HG03095 (cell line): ENCODE measurements around the gene VSIG10.
"Not testable (repeated sequence)": the region's sequence is repeated elsewhere in the genome, so short reads cannot be mapped to it uniquely, and the experiment has no call there.

Experiments
- ATAC-seq: cut with Tn5 transposase; IDR thresholded peaks from one replicate; pipeline ENCODE4 v1.9.1; 2021; ENCODE audit warnings: moderate library complexity; ENCODE audit not compliant: unreplicated experiment

VSIG10 gene, protein sequence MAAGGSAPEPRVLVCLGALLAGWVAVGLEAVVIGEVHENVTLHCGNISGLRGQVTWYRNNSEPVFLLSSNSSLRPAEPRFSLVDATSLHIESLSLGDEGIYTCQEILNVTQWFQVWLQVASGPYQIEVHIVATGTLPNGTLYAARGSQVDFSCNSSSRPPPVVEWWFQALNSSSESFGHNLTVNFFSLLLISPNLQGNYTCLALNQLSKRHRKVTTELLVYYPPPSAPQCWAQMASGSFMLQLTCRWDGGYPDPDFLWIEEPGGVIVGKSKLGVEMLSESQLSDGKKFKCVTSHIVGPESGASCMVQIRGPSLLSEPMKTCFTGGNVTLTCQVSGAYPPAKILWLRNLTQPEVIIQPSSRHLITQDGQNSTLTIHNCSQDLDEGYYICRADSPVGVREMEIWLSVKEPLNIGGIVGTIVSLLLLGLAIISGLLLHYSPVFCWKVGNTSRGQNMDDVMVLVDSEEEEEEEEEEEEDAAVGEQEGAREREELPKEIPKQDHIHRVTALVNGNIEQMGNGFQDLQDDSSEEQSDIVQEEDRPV

DNA sequence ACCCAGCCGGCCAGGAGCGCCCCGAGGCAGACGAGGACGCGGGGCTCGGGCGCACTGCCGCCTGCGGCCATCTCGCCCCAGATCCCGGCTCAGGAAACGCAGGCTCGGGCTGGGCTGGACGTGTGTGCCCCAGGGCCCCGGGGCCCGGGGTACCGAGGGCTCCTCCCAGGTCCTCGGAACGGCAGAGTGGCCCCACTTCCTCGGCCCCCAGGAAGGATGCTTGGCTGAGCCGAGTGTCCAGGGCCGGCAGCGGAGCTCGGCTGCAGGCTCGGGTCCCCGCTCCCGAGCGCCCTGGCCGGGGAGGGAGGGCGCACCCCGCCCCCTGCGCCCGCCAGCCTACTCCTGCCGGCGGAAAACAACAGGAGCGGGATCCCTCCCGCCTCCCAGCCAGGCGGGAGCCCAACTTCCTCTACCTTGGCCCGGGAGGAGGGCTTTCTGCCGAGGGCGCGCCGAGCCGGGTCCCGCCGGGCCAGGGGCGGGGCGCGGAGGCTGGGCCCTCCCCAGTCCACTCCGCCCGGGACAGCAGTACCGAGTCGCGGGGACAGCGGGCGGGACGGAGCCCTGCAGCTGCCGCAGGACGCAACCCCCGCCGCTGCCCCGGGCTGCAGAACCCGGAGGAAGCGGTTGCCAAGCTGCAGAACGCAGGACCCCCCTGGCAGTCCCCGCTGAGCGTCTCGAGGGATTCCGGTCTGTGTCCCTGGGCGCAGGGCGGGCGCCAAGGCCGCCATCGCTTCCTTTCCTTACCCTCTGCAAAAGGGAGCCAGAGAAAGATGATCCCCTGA lies at the start of gene VSIG10:
Gene VSIG10, minus strand, starts transcription at position 411 of the 782 bp plus-strand sequence. Its CDS starts 340 bp downstream, at position 71.
- ATAC-seq: no peak

DNA sequence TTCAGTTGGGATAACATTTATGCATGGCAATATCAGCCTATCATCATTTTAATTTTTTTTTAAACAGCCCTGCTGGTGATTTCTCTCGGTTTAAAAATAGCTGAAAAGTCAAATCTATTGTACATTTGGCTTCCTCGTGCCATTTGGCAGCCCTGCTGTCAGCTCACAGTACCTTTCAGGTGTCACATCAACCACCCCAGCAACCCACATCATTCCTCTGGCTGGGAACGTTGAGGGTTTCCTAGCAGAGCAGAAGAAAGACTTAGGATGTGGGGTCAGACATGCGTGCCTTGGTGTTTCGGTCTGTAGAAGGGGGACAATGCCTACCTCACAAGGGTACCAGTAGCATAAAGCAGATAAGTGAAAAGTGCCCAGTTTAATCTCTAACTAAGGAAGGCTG lies 47.9 kb upstream of the VSIG10 start:
- no peak for ATAC-seq

DNA sequence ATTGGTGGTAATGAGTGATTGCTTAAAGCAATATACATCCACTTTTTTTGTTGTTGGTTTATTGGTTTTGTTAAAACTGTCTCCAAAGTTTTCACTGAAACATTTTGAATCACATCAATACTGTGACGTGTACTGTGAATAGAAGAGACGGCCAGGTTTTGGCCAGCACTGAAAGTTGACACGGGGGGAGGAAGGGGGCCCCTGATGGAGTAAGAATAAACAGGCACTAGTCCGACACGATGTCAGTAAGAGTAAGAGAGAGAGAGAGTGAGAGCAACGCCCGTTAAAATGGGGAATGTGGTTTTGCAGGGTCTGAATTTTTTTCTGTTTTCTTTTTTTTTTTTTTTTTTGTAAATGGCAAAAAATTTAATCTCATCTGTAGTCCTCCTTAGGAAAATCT lies 46.8 kb upstream of the VSIG10 start:
- no peak for ATAC-seq

DNA sequence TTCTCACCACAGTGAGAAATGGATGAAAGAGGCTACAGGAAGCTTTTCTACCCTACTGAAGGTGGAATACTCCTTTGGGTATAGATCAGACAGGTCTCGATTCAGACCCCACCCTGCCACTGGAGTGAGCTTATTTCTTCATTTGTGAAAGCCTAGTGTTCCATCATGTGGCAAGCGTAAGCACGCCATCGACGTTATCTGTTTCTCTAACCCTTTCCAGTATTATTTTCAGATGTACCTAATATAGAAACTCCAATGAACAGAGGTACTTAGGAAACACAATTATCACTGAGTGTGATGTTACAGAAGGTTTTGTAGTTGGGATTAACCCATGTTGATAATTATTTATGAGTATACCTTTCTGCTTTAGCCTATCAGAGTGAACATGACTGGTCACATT lies 44.5 kb upstream of the VSIG10 start:
- ATAC-seq: no peak

DNA sequence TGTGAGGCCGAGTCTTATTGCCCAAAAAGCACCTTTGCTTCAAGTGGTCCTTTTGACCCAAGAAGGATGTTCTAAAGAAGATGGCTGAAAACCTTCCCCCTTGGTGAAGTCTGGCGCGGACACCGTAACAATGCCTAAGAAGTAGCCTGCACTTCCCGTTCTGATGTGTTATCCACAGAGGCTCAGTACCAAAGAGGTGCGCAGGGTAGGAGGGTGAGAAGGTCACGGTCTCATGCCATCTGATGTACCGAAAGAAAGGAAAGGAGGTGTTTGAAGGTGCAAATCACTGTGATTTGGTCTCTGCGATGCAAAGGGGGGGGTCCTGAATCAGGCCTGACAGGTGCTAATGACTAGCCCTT lies 42.0 kb upstream of the VSIG10 start:
- no peak for ATAC-seq

DNA sequence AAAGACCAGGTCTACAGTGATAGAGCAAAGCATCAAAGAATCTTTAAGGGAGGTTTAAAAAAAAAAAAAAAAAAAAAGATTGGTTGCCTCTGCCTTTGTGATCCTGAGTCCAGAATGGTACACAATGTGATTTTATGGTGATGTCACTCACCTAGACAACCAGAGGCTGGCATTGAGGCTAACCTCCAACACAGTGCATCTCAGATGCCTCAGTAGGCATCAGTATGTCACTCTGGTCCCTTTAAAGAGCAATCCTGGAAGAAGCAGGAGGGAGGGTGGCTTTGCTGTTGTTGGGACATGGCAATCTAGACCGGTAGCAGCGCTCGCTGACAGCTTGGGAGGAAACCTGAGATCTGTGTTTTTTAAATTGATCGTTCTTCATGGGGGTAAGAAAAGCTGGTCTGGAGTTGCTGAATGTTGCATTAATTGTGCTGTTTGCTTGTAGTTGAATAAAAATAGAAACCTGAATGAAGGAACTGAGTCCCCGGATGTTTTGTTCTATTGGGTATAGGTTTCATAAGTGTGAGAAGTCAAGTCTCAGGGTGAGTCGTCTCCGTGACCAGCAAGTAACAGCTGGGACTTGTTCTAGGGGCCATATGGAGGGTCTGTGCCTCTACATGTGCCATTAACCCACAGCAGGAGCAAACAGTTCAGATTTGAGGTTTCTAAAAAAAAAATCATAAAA lies 41.4 kb upstream of the VSIG10 start:
- ATAC-seq: peak; percentile 63

DNA sequence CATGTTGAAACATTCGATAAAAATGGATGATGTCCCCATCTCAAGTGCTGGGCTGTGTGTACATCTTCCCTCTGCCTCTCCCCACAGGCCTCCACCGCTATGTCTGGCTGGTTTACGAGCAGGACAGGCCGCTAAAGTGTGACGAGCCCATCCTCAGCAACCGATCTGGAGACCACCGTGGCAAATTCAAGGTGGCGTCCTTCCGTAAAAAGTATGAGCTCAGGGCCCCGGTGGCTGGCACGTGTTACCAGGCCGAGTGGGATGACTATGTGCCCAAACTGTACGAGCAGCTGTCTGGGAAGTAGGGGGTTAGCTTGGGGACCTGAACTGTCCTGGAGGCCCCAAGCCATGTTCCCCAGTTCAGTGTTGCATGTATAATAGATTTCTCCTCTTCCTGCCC lies 40.7 kb upstream of the VSIG10 start:
- no peak for ATAC-seq

DNA sequence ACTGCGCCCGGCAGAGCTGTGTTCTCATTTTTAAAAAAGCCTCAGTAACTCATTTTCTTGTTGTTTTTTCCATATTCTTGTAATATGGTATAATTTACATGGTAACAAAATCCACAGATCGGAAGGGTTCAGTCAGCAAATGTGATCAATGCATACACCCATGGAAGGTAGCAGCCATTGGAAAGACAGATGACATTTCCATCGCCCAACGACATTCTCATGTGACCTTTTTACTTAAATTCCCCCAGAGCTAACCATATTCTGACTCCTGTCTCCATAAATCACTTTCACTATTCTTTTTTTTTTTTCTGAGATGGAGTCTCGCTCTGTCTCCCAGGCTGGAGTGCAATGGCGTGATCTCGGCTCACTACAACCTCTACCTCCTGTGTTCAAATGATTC lies 37.0 kb upstream of the VSIG10 start:
- no peak for ATAC-seq

DNA sequence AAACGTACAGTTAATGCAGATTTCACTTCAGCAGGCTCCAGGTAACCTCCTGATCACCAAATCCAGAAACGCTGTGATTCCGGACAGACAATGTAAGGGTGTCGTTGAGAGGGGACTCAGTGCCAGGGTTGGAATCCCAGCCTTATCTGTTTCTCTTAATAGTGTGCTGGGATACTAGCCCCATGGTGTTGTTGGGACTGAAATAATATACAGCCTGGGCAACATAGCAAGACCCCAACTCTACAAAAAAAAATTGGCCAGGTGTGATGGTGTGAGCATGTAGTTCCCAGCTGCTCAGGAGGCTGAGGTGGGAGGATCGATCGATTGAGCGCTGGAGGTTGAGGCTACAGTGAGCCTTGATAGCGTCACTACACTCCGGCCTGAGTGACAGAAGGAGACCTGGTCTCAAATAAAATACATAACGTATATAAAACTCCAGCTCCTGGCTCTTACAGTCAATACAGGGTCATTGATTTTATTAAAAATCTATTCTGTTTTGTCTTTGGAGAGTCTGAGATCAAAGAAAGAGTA lies 33.4 kb upstream of the VSIG10 start:
- no peak for ATAC-seq

DNA sequence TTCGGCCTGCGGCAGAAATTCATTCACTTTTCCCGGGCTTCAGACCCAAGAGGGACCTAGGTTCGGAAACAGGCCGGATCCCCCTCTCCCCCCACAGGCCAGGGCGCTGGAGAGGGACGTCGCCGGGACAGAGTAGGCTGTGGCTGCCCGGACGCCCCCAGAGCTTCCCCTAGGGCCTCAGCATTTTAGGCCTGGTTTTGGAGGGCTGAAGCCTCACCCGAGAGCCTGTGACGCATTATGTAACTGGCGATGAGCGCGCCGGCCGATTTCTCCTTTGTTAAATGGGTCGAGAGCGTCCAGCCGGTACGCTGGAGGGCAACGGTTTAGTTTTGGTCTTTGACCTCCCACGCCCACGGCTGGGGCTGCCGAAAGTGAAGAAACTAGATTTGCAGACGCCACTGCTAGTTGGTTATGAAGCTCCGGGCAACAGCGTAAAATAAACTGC lies 32.8 kb upstream of the VSIG10 start:
- ATAC-seq: peak; percentile 28

DNA sequence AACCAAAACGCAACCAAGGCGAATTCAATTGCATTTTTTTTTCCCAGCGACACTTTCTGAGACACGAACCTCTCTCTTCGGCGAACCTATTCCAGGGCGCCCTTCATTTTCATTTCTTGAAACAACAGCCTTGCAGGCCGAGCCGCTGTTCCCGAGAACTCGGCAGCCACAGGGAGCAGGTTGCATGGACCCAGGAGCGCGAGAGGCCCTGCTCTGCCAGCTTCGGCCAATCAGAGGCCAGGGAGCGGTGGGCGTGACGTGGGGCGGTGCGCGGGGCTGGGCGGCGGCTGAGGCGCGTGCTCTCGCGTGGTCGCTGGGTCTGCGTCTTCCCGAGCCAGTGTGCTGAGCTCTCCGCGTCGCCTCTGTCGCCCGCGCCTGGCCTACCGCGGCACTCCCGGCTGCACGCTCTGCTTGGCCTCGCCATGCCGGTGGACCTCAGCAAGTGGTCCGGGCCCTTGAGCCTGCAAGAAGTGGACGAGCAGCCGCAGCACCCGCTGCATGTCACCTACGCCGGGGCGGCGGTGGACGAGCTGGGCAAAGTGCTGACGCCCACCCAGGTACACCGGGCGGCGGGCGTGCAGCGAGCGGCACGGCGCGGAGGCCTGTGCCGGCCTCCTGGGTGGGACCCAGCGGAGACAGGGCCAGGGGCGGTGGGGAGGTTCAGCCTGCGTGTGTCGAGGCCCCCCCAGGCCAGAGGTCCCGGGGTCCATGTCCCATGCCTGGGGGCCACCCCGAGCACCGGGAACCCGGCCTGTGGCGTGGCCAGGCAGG lies 32.2 kb upstream of the VSIG10 start, which contains the start of gene PEBP1:
Gene PEBP1, plus strand, starts transcription at position 337 of the 771 bp plus-strand sequence. Its CDS starts 86 bp downstream, at position 423.
- ATAC-seq: peak; percentile 97

DNA sequence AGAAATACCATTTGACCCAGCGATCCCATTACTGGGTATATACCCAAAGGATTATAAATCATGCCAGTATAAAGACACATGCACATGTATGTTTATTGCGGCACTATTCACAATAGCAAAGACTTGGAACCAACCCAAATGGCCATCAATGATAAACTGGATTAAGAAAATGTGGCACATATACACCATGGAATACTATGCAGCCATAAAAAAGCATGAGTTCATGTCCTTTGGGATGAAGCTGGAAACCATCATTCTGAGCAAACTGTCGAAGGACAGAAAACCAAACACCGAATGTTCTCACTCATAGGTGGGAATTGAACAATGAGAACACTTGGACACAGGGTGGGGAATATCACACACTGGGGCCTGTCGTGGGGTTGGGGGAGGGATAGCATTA lies 25.6 kb upstream of the VSIG10 start:
- not testable (repeated sequence) for ATAC-seq

DNA sequence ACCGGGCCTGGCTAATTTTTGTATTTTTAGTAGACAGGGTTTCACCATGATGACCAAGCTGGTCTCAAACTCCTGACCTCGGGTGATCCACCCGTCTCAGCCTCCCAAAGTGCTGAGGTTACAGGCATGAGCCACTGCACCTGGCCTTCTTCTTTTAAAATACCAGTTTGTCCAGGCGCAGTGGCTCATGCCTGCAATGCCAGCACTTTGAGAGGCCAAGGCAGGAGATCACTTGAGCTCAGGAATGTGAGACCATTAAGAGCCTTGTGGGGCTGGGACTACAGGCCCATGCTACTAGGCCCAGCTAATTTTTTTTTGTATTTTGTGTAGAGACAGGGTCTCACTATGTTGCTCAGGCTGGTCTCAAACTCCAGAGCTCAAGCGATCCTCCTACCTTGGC lies 24.1 kb upstream of the VSIG10 start:
- no peak for ATAC-seq

DNA sequence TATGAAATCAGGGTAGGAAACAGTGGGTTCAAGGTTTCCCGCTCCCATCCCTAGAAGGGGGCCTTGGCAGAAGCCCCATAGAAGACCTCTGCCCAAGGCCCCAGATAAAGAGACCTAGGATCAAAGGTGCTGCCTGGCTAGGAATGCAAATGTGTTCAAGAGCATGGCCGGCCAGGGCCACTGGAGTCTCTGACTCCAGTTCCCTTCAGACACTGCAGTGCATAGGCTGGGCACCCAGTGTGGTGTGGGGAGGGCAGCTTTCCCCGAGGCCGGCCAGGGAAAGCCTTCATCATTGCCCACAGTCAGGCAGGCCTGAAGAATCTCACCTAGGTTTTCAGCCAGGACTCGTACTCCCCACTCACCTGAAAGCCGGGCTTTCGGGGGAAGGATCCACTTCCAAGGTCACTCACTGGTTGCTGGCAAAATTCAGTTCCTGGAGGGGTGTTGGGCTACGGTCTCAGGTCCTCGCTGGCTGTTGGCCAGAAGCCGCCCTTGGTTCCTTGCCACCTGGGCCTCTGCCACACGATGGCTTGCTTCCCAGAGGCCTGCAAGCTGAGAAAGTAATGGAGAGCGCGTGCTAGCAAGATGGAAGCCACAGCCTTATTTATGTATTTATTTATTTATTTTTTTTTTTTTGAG lies 22.4 kb upstream of the VSIG10 start:
- no peak for ATAC-seq

DNA sequence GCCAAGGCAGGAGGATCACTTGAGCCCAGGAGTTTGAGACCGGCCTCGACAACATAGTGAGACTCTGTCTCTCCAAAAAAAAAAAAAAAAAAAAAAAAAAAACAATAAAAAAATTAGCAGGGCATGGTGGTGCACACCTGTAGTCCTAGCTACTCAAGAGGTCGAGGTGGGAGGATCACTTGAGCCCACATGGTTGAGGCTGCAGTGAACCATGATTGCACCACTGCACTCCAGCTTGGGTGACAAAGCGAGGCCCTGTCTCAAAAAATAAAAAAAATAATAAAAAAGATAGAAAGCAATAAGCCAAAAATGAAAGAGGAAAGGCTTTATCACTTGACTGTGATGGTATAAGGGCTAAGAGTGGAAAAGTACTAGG lies 21.9 kb upstream of the VSIG10 start:
- no peak for ATAC-seq

DNA sequence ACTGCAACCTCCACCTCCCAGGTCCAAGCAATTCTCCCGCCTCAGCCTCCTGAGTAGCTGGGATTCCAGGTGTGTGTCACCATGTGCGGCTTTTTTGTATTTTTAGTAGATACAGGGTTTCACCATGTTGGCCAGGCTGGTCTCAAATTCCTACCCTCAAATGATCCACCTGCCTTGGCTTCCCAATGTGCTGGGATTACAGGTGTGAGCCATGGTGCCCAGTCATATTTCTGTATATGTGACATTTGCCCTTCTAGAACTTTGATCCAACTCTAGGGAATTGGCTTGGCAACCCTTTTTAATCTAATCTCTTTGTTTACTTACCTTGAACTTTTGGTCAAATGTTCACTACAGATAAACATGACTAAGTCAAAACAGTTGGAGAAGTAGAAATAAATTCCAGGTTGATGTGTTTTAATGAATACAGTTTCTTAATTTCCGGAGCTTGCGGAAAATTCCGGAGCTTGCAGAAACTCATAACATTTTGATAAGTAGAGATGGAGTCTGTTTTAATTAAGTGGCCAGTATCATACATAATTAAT lies 20.6 kb upstream of the VSIG10 start:
- ATAC-seq: no peak

DNA sequence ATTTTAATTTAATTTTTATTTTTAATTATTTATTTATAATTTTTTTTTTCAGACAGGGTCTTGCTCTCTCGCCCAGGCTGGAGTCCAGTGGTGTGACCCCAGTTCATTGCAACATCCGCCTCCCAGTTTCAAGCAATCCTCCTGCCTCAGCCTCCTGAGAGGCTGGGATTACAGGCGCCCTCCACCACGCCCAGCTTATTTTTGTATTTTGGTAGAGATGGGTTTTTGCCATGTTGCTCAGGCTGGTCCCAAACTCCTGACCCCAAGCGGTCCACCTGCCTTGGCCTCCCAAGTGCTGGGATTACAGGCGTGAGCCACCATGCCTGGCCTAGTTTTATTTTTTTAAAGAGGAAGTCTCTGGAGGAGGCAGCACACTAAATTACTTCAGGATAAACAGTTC lies 18.5 kb upstream of the VSIG10 start:
- no peak for ATAC-seq

DNA sequence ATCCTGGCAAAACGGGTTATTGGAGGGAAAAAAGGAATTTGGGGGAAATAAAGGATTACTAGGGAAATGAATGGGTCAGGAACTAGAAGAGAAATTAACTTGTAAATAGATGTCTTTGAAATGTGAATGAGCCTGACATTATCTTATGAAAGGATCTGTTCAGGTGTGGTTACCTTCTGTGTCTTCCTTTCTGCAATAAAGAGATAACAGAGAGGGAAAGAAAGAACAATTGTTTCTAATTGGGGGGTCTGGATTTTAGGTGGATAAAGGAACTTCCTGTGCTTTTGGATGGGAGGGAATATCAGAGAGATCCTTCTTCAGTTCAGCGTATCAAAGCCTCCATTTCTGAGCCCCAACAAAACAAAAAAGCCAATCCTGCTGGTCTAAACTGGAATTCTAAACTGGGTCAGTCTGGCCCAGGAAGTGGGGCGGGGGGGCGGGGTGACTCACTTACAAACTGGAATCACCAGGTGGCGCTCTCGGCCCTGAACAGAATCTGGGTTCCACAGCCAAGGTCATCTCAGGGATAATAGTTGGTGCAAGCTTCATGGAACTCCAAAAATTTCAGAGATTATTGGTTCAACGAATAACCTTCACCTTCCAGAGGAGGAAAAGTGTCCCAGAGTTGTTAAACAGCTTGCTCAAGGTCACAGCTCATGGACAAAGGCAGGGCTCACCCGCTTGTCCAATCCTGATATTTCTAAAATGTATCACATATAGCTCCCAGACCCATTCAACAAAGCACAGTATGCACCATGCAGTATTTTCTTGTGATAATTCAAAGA lies 17.0 kb upstream of the VSIG10 start:
- peak; percentile 72 for ATAC-seq

DNA sequence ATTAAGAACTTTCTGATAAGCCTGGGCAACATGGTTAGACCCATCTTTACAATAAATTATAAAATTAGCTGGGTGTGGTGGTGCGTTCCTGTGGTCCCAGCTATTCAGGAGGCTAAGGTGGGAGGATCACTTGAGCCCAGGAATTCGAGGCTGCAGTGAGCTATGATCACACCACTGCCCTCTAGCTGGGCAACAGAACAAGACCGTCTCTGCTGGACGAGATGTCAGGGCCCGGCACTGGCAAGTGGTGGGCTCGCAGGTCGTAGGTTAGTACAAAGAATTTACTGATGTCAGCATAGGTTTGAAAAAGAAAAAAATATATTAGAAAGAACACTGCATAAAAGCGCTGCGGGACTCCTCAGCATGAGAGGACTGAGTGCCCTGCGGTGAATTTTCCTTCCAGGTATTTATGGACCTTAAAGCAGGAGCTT lies 15.7 kb upstream of the VSIG10 start:
- ATAC-seq: no peak
